Stimulated activated CD4-positive, alpha-beta T cell treated with anti-CD3 and anti-CD28 coated beads, Interleukin-4, amount 100 ng/mL, for 48 hours (primary cell): ENCODE results near the gene TNKS1BP1.
"Not testable (repeated sequence)": the region's sequence is repeated elsewhere in the genome, so short reads cannot be mapped to it uniquely, and the experiment has no call there.

Experiments
- DNase-seq, 2 donors: peaks; one replicate each; pipeline ENCODE4 v3.0.0-alpha.2; 2020; ENCODE audit warnings: low read depth in 2 of 2

Gene TNKS1BP1, protein sequence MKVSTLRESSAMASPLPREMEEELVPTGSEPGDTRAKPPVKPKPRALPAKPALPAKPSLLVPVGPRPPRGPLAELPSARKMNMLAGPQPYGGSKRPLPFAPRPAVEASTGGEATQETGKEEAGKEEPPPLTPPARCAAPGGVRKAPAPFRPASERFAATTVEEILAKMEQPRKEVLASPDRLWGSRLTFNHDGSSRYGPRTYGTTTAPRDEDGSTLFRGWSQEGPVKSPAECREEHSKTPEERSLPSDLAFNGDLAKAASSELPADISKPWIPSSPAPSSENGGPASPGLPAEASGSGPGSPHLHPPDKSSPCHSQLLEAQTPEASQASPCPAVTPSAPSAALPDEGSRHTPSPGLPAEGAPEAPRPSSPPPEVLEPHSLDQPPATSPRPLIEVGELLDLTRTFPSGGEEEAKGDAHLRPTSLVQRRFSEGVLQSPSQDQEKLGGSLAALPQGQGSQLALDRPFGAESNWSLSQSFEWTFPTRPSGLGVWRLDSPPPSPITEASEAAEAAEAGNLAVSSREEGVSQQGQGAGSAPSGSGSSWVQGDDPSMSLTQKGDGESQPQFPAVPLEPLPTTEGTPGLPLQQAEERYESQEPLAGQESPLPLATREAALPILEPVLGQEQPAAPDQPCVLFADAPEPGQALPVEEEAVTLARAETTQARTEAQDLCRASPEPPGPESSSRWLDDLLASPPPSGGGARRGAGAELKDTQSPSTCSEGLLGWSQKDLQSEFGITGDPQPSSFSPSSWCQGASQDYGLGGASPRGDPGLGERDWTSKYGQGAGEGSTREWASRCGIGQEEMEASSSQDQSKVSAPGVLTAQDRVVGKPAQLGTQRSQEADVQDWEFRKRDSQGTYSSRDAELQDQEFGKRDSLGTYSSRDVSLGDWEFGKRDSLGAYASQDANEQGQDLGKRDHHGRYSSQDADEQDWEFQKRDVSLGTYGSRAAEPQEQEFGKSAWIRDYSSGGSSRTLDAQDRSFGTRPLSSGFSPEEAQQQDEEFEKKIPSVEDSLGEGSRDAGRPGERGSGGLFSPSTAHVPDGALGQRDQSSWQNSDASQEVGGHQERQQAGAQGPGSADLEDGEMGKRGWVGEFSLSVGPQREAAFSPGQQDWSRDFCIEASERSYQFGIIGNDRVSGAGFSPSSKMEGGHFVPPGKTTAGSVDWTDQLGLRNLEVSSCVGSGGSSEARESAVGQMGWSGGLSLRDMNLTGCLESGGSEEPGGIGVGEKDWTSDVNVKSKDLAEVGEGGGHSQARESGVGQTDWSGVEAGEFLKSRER (N-terminal part only)

DNA sequence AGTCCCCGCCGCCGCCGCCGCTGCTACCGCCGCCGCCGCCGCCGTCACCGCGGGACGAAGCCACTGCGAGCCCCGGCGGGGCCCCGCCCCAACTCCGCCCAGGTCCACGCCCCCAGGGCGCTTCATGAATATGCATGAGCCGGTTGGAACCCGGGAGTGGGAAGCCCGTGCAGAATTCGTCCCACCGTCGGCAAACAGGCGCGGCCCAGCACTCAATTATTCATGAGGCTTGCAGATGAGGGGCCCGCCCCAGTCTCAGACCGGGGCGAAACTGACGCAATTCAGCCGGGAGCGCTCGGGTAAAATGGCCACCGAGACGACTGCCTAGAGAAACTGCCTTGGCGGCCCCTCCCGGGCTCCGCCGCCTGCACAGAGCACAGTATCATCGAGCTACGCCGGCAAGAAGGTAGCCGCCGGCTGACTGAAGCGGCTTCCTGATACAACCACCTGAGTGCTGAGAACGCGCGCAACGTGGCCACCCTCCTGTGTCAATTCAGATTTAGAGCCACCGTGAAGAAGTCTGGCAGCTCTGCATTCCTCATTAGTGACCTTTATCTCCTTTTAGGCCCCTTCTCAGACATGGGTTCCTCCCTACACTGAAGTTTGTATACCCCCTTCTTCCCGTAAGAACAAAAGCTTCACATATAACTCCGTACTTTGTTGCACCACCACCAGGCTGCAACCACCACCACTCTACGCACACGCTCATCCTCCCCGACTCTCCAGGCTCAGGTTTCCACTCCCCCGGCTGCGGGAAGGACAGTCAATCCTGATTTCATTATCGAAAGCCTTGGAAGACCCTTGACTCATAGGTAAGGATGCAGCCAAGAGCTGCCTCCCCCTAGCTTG, at the start of gene TNKS1BP1:
Gene TNKS1BP1, minus strand, starts transcription at position 67 of the 849 bp plus-strand sequence. CDS start 3,067 bp downstream, outside the sequence.
- peak; percentile 82 to 84 for DNase-seq

DNA sequence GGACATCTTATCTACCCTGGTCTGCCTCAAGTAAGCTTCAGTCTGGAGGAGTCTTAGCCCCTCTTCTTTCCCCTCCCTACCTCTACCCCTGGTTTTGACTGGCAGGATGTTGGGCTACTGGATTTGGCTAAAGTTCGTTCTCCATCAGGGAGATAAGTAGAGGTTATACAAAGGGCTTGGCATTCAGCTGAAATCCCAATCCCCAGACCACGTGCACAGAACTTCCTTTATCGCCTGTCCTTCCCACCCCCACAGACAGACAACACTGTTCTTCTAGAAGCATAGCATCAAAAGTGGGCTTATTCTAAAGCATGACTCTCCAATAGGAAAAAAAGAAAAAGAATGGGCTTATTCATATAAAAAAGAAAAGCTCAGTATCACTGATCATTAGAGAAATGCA, 48.4 kb upstream of the TNKS1BP1 start:
- DNase-seq, result no peak

DNA sequence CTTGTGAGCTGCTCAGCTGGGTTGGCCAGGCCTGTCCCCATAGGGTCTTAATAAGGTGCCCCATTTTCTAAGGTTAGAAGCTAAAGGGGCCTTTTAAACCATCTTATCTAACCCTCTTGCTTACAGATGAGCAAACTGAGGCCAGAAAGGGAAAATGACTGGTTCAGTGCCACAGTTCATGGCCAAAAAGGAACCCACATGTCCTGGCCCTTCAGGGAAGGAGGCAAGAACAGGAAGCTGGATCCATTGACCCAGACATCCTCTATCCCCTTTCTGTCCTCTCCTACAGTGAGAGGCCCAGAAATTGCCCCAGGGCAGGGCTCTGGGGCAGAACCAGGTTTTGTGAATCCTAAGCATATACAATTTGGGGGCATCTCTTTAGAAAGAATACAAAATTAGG, 46.2 kb upstream of the TNKS1BP1 start:
- DNase-seq, result no peak

DNA sequence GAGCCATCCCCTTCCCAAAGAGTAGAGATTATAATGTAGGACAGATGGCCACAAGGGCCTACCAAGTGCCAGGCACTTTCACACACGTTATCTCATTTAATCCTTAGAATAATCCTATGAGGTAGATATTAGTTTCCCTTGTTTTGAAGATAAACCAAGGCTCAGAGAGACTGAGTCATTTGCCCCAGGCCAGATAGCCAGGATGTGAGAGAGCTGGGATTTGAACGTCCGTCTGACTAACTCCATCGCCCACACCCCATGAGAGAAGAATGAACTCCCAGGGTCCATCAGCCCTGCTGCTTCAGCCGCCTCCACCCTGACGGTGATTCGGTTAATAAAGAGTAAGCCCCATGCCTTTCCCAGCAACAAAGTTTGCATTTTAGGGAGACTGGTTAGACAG, 45.5 kb upstream of the TNKS1BP1 start:
- DNase-seq, result no peak

DNA sequence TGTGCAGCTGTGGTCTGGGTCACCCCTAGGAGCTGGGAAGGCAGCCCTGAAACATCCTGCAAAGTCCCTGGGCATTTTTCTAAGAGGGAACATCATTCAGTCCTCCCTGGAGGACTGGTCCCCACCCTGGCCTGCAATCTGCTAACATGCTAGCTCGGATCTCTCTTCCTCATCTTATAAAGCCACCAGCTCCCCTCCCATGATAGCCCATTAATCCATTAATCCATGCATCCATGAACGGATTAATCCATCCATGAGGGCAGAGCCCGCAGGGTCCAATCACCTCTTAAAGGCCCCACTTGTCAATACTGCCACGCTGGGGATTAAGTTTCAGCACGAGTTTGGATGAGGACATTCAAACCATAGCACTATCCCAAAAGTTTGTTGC, 44.1 kb upstream of the TNKS1BP1 start:
- no peak for DNase-seq

DNA sequence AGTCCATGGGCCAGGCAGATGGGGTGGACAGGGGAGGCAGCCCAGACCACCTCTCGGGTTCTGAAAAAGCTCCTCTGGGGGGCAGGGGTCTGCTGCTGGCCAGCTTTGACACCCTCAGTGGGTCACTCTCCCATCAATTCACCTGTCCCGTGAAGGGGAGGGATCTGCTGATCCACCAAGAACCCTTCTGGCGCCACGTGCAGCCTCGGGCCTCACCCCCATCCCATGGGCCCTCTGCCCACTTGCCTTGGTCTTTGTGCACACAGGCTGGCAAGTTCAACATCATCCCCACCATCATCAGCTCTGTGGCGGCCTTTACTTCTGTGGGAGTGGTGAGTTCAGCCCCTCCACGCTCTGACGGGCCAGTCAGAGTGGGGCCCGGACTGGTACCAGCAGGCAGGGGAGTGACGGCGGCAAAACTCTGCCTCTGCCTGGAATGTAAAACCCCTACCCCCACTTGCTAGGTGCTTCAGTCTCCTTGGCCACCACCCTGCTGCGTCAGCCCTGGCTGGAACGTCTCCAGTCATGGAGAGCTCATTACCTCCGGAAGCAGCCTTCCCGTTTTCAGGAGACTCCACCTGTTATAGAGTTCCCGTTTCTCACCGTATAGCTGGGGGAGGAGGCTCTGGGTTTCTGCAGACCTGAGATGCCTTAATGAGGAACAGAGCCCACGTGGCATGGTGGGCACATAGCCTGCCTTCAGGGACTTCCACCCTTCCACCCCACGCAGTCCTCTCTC, 43.5 kb upstream of the TNKS1BP1 start:
- DNase-seq, result no peak

DNA sequence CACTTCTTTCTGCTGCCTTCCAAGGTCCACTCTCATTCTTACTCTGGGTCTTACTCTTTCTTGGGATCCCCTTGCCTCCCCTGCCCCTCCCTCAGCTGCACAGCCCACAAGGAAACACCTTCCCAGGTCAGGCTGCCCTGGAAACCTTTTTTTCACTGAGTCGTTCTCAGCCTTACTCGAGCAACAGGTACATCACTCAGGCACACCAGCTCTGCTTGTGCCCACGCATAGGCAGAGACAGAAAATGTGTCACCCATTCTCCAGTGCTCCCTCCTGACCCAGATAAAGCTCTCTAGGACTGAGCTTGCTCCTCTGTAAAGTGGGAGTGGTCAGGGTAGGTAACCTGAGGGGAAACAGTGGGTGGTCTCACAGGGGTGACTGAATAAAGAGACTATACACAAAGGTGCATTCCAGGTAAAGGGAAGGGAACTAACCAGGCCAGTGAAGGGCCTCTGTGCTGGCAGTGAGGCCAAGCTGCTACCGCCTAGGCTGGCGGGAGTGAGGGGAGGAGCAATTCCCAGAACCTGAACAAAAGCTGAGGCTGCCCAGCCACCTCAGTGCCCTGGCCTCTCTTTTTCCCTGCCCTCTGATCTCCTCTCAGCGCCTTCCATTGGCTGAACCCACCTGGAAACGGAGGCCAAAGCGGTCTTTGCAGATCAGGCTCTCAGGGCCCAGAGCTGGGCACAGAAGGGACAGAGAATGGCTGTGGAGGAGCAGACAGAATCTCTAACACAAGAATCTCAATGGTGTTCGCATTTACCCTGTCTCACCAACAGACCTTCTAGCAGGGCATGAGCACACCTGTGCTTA, 40.3 kb upstream of the TNKS1BP1 start:
- DNase-seq, result no peak

DNA sequence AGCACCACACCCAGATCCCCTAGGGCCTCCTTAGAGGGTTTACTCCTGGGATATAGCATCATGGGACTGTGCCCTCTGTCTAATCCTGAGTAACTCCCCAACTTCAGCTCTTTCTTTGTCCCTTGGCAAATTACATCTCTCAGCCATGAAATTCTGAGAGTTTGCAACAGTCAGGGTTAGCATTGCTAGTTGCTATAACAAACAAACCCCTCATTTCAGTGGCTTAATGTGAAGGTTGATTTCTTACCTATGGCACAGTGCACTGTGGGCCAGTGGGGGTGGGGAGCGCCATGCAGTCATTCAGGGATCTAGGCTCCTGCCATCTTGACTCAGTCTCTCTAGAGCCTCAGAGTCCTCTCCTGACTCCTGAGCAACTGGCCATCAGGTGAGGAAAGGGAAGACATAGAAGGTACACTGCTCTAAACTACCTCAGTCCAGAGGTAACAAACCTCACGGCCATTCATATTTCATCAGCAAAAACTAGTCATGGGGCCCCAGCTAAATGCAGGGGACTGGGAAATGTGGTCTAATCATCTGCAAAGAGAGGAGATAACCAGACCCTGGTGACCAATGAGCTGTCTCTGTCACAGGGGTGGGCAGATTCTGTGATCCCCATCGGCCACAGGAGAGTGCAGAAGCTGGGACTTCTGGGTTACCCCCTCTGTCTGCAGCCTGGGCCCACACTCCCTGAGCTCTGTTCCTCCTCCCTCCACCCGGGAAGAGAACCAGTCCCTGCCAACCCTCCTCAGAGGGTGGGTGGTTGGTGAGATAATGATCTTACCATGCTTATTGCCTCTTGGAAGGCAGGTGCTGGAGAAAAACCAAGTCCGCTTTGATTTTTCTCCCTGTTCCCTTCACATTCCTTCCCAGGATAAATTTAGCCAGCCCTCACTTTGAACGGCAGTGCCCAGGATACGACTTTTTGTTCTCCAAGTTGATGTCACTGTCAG, 38.7 kb upstream of the TNKS1BP1 start:
- DNase-seq, result no peak

DNA sequence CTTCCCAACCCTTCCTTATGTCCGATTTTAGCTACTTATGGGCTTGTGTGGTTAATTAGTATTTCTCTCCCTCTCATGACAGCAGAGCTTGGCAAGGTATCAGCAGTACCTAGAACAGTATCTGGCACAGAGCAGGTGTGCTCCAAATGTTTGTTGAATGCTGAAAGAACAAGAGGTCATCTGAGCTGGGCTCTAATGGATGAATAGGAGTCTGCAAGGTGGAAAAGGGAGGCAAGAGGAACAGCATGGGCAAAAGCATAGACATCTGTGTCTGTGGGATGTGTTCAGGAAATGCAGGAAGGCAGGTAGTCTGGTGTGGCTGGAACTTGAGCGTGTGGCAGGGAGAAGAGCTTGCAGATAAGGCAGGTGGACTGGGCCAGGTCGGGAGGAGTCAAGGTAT, 37.2 kb upstream of the TNKS1BP1 start:
- DNase-seq, result no peak

DNA sequence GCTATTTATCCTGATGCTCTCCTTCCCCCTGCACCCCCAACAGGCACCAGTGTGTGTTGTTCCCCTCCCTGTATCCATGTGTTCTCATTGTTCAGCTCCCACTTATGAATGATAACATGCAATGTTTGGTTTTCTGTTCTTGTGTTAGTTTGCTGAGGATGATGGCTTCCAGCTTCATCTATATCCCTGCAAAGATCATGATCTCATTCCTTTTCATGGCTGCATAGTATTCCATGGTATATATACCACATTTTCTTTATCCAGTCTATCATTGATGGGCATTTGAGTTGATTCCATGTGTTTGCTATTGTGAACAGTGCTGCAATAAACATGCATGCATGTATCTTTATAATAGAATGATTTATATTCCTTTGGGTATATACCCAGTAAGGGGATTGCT, 36.7 kb upstream of the TNKS1BP1 start:
- not testable (repeated sequence) for DNase-seq

DNA sequence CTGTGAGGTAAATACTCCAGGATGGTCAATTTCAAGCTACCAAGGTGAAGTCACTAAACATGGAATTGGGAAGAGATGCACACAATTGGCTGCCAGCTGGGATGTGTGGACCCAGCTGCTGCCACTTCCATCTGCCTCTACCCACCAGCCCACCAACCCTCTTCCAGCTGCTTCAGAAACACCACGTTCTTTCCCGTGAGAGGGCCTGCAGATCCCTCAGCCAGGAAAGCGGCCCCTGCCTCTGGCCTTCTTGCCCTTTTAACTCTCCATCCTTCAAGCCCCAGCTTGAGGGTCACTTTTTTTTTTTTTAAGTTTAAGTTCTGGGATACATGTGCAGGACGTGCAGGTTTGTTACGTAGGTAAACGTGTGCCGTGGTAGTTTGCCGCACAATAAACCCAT, 36.2 kb upstream of the TNKS1BP1 start:
- no peak for DNase-seq

DNA sequence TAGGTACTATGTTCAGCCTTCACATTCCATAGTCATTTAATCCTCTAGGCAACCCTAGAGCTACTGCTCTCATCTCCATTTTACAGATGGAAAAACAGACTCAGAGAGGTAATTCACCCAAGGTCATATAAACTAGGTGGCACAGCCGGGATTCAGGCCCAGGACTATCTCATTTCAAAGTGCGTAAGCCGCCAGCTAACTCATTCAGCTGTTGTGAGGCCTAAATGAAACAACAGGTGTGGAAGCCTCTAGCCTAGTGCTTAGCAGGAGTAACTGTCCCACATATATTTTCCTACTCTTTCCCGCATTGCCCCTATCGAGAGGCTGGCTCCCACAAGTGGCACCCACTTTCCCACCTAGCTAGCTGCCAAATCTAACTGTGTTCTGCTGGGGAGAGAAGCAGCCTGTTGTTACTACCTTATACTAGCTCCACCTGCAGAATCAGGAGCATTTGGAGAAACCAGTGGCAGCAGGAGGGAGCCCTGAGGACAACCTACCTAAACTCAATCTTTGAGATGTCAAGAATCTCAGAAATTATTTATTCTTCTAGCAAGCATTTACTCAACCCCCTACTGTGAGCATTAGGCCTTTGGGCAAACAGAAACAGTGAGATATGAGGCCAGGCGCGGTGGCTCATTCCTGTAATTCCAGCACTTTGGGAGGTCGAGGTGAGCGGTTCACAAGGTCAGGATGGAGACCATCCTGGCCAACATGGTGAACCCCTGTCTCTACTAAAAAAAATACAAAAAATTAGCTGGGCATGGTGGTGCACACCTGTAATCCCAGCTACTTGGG, 35.3 kb upstream of the TNKS1BP1 start:
- DNase-seq, result no peak

DNA sequence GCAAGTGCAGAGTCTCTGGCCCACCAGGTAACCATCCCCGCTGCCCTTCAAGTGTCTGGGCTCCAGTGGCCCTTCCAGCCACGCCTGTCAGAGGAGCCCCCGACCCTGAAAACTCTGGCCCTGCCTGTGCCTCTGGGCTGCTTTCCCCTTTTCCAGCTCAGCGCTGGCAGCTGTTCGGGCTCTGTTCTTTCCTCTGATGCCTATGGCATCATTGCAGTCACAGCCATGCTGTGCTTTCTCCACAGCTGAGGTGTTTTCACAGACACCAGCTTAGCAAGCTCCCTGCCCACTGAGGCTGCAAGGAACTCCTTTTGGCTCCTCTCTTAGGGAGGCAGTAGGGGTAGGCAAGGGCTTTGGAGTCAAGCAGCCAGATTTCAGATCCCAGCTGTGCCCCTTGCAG, 34.6 kb upstream of the TNKS1BP1 start:
- no peak for DNase-seq

DNA sequence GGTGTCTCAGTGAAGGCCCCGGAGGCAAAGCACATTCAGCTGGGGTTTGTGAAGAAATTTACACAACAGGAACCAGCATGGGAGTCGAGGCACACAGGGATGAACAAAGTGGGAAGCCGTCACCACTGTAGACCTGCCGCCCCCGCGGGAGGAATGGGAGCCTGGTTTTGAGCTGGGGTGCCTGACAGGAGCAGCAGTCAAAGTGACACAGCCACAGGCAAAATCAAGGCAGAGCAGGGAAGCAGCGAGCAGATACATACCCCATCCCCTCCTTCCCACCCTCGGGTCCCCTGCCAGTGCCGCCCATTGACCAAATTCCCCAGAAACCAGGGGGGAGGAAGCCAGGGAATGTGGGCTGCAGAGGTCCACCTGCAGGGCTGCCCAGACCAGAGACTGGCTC, 34.2 kb upstream of the TNKS1BP1 start:
- DNase-seq, result no peak

DNA sequence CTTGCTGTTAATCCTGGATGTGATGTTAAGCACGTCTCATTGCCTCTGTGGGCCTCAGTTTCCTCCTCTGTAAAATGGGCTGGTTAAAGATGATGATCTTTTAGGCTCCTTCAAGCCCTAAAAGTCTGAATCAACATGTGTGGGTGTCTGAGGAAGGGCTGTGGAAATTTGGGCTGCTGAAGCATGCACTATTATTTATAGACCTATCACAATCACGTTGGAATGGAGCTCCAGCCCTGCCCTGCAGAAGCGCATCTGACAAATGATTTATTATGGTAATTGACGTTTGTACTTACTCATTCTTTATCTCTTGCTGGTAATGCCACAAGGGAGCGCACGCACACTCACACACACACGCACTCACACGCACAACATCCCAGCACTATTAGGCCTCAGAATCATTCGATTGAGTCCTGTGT, 33.8 kb upstream of the TNKS1BP1 start:
- DNase-seq, result no peak

DNA sequence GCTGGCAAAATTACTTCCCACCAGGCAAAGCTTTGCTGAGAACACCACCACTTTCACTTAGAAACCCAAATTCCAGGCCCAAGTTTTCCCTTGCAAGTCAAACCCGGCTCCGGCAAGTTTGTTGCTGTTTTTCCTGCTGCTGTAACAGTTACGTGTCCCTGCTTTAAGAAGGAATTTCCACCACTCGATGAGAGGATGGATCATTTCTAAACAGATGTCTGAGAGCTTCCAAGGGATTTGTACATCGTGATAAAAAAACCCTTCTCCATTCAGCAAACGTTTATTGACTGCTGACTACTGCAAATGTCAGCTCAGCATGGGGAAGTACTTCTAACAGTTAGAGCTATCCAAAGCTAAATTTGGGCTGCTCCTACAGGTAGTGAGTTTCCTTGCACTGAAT, 33.1 kb upstream of the TNKS1BP1 start:
- DNase-seq, result no peak

DNA sequence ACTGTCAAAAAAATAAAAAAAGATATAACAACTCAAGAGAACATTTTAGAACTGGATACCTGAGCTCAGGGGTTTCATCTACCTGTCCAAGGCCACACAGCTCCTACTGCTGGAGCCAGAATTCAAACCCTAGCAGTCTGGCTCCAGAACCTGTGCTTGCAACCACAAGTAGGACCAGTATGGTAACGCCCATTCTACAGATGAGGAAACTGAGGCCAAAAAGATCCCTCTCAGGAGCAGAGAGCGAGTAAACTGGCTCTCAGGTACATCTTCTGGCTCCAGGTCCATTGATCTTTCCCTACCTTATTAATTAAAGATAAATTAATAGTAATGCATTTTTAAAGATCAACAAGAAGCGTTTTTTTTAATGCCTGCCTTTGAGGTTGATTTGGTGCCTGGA, 32.6 kb upstream of the TNKS1BP1 start:
- DNase-seq, result no peak

DNA sequence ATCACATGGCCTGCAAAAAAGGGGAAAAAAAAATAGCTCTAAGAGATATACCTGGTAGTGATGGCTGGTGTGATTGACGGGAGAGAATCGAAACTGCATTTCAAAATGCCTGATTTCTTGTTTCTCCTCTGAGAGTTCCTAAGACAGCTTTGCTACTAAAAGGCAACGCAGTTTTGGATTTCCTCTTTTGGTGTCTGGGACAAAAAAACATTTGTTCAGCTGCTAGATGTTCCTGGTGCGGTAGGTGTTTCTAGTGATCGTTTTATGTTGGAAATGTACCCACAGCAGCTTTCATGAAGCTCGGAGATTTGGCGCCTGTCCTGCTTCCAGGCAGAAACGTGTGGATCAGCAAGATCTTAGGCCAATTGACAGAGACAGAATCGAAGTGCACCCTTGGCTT, 31.5 kb upstream of the TNKS1BP1 start:
- DNase-seq, result no peak
